ENCODE measurements around the gene HCN3.

HCN3 gene

DNA sequence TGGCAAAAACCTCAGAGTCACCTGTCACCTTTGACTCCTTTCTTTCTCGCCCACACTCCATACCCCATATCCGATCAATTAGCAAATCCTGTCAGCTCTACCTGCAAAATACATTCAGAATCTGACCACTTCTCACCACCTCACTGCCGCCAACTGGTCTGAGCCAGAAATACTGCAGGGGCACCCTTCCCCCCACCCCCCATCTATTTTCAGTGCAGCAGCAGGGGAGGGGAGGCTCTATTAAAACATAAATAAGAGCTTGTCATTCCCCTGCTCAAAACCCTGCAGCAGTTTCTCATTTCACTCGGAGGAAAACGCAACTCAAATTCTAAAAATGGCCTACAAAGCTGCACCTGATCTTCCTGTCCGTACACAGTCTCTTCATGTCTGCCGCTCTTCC lies 20.1 kb downstream of the HCN3 start:
- Histone ChIP-seq H3K79me1 (ENCODE audit: low read length) (no peaks in the 10 kb centered on the region), H3K79me2 (ENCODE audit: control insufficient read depth, insufficient read depth, low read length, poor library complexity) (no peaks in the 10 kb centered on the region), H3K27ac (ENCODE audit: low read depth, low read length) (no peak overlapping the region), H2BK12ac (ENCODE audit: low read length) (no peak overlapping the region), H2AFZ (ENCODE audit: insufficient read depth, low read length, poor library complexity) (no peak overlapping the region), H3K27me3 (ENCODE audit: insufficient read depth, low read length) (peaks cover 14% of the 10 kb centered on the region), H3K14ac (ENCODE audit: low read length) (no peak overlapping the region), H3K4me2 (ENCODE audit: low read length) (no peak overlapping the region), H3K36me3 (ENCODE audit: control insufficient read depth in 1 of 2, insufficient read depth in 2 of 2, low read length in 2 of 2) (no peaks in the 10 kb centered on the region), H4K12ac (ENCODE audit: low read depth, low read length) (no peak overlapping the region), H3K9me3 (ENCODE audit: insufficient read depth, low read depth, low read length) (peaks cover 2% of the 10 kb centered on the region), H4K91ac (ENCODE audit: low read depth, low read length) (no peak overlapping the region), H3K9ac (ENCODE audit: low read length) (no peak overlapping the region), H4K8ac (ENCODE audit: low read depth, low read length) (no peak overlapping the region), H3K4me3 (ENCODE audit: low read depth, low read length) (no peak overlapping the region), H2BK5ac (ENCODE audit: low read depth, low read length, poor library complexity) (no peak overlapping the region), H3K4me1 (ENCODE audit: control insufficient read depth in 1 of 2, insufficient read depth in 2 of 2, low read length in 2 of 2) (no peaks in the 10 kb centered on the region), H2BK120ac (ENCODE audit: insufficient read depth, low read length, poor library complexity) (no peak overlapping the region), H3K23ac (ENCODE audit: low read length) (no peak overlapping the region), H3K18ac (ENCODE audit: low read length) (no peak overlapping the region), H2AK5ac (ENCODE audit: low read length) (no peak overlapping the region), H3K4ac (ENCODE audit: low read depth, low read length) (no peak overlapping the region)
- DNase-seq = no peak
- no CpG with 5 or more reads among the region's 7 CpGs for WGBS (ENCODE audit: extremely low coverage, insufficient coverage, insufficient read length)

DNA sequence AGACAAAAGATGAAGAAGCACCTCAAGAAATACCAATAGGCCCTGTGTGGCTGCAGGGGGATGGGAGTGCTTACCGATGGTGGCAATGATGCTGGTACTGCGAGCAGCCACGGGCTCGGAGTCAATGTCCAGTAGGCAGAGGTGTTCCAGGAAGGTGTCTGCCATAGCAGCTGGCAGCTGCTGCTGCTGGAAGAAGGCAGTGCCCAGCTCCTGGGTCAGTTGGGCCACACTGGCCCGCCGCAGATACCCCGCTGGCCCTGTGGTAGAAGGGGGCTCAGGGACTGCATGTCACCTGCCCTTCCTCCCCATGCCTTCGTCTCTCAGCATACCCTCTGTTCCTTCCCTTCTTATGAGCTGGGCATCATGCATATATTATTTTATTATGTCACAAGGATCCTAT lies 22.8 kb downstream of the HCN3 start:
- Histone ChIP-seq H2BK5ac (ENCODE audit: low read depth, low read length, poor library complexity) (no peak overlapping the region), H3K27ac (ENCODE audit: low read depth, low read length) (no peak overlapping the region), H2AK5ac (ENCODE audit: low read length) (no peak overlapping the region), H3K23ac (ENCODE audit: low read length) (no peak overlapping the region), H2BK120ac (ENCODE audit: insufficient read depth, low read length, poor library complexity) (no peak overlapping the region), H4K8ac (ENCODE audit: low read depth, low read length) (no peak overlapping the region), H3K36me3 (ENCODE audit: control insufficient read depth in 1 of 2, insufficient read depth in 2 of 2, low read length in 2 of 2) (no peaks in the 10 kb centered on the region), H3K18ac (ENCODE audit: low read length) (no peak overlapping the region), H3K9me3 (ENCODE audit: insufficient read depth, low read depth, low read length) (no peaks in the 10 kb centered on the region), H3K27me3 (ENCODE audit: insufficient read depth, low read length) (peaks cover 10% of the 10 kb centered on the region), H3K79me1 (ENCODE audit: low read length) (no peaks in the 10 kb centered on the region), H3K14ac (ENCODE audit: low read length) (no peak overlapping the region), H3K79me2 (ENCODE audit: control insufficient read depth, insufficient read depth, low read length, poor library complexity) (no peaks in the 10 kb centered on the region), H3K4me2 (ENCODE audit: low read length) (no peak overlapping the region), H2BK12ac (ENCODE audit: low read length) (no peak overlapping the region), H4K12ac (ENCODE audit: low read depth, low read length) (no peak overlapping the region), H2AFZ (ENCODE audit: insufficient read depth, low read length, poor library complexity) (no peak overlapping the region), H3K9ac (ENCODE audit: low read length) (no peak overlapping the region), H4K91ac (ENCODE audit: low read depth, low read length) (no peak overlapping the region), H3K4me1 (ENCODE audit: control insufficient read depth in 1 of 2, insufficient read depth in 2 of 2, low read length in 2 of 2) (no peaks in the 10 kb centered on the region), H3K4ac (ENCODE audit: low read depth, low read length) (no peak overlapping the region), H3K4me3 (ENCODE audit: low read depth, low read length) (no peak overlapping the region)
- no peak for DNase-seq
- WGBS (ENCODE audit: extremely low coverage, insufficient coverage, insufficient read length) = no CpG with 5 or more reads among the region's 8 CpGs

DNA sequence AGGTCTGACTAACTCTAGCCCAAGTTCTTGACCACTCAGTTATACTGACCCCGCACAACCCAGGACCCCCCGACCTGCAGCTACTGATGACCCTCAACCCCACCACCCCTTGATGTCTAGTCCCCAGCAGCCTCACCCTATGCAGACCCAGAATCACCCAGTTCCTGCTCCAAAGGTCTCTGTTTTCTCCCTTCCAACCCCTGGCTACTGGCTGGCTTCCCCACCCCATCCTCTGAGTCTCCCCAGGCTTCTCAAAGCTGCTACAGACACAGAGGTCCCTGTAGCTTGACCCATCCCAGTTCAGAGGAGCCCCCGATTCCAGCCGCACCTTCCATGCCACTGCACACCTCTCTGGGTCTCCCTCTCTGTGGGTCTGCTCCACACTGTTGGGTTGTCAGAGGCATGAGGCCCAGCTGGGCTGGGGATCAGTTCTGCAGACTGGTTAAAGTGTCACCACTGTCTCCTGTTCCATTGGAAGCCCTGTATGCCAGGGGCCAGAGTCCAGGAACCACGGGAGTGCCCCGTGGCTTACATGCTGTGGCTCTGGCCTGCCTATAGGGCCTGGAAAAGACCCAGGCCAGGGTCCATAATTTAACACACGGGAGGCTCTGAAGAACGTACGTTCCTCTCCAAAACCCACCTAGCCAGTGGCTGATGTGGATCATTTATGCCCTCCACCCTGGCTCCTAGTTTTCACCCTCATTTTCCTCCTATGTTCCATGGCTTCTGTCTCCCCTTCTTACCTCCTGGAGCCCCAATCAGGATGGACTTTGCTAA lies 23.5 kb downstream of the HCN3 start:
- Histone ChIP-seq H3K27me3 (ENCODE audit: insufficient read depth, low read length) (peaks cover 3% of the 10 kb centered on the region), H3K27ac (ENCODE audit: low read depth, low read length) (no peak overlapping the region), H2AK5ac (ENCODE audit: low read length) (no peak overlapping the region), H3K79me2 (ENCODE audit: control insufficient read depth, insufficient read depth, low read length, poor library complexity) (no peaks in the 10 kb centered on the region), H3K4me2 (ENCODE audit: low read length) (no peak overlapping the region), H4K8ac (ENCODE audit: low read depth, low read length) (no peak overlapping the region), H3K23ac (ENCODE audit: low read length) (no peak overlapping the region), H4K91ac (ENCODE audit: low read depth, low read length) (no peak overlapping the region), H3K4me1 (ENCODE audit: control insufficient read depth in 1 of 2, insufficient read depth in 2 of 2, low read length in 2 of 2) (peaks cover under 1 to 3% of the 10 kb centered on the region in 2 experiments), H3K4me3 (ENCODE audit: low read depth, low read length) (no peak overlapping the region), H2AFZ (ENCODE audit: insufficient read depth, low read length, poor library complexity) (no peak overlapping the region), H3K79me1 (ENCODE audit: low read length) (no peaks in the 10 kb centered on the region), H3K14ac (ENCODE audit: low read length) (no peak overlapping the region), H3K18ac (ENCODE audit: low read length) (no peak overlapping the region), H2BK12ac (ENCODE audit: low read length) (no peak overlapping the region), H3K9ac (ENCODE audit: low read length) (no peak overlapping the region), H2BK120ac (ENCODE audit: insufficient read depth, low read length, poor library complexity) (no peak overlapping the region), H3K9me3 (ENCODE audit: insufficient read depth, low read depth, low read length) (no peaks in the 10 kb centered on the region), H2BK5ac (ENCODE audit: low read depth, low read length, poor library complexity) (no peak overlapping the region), H3K4ac (ENCODE audit: low read depth, low read length) (no peak overlapping the region), H4K12ac (ENCODE audit: low read depth, low read length) (no peak overlapping the region), H3K36me3 (ENCODE audit: control insufficient read depth in 1 of 2, insufficient read depth in 2 of 2, low read length in 2 of 2) (no peaks in the 10 kb centered on the region)
- no peak for DNase-seq
- no CpG with 5 or more reads among the region's 9 CpGs for WGBS (ENCODE audit: extremely low coverage, insufficient coverage, insufficient read length)

DNA sequence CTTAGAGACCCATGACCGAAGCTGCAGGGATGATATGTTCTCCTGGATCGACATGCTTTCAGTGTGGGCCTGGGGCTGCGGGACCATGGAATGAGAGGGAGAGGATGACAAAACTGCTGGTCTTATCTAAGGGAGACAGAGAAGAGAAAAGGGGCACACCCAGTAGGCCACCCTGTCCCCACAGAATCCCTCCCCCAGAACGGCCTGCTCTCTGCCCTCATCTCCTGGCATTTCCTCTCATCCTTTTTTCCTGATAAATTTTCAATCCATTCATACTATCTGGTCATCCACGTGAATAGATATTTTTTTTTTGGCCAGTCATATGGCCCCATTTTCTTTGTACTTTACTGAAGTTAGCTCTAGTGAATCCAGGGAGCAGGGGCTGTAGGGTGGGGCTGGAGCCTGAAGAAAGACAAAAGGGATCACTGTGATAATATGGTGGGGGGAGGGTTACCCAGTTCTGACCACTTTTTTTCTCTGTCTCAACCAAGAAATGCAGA lies 24.1 kb downstream of the HCN3 start, which contains the start of gene PKLR:
PKLR (minus strand) TSS at position 97 of the 500 bp plus-strand sequence; CDS start at position 54, 43 bp downstream.
- Histone ChIP-seq H4K12ac (ENCODE audit: low read depth, low read length) (no peak within 1 kb of the TSS), H2BK5ac (ENCODE audit: low read depth, low read length, poor library complexity) (no peak within 1 kb of the TSS), H3K9me3 (ENCODE audit: insufficient read depth, low read depth, low read length) (no peaks in the 10 kb centered on the region), H4K91ac (ENCODE audit: low read depth, low read length) (no peak within 1 kb of the TSS), H3K4me2 (ENCODE audit: low read length) (no peak within 1 kb of the TSS), H2BK120ac (ENCODE audit: insufficient read depth, low read length, poor library complexity) (no peak within 1 kb of the TSS), H3K14ac (ENCODE audit: low read length) (no peak within 1 kb of the TSS), H4K8ac (ENCODE audit: low read depth, low read length) (no peak within 1 kb of the TSS), H3K4me3 (ENCODE audit: low read depth, low read length) (no peak within 1 kb of the TSS), H3K27me3 (ENCODE audit: insufficient read depth, low read length) (no peaks in the 10 kb centered on the region), H2AFZ (ENCODE audit: insufficient read depth, low read length, poor library complexity) (no peak within 1 kb of the TSS), H3K27ac (ENCODE audit: low read depth, low read length) (no peak within 1 kb of the TSS), H3K4me1 (ENCODE audit: control insufficient read depth in 1 of 2, insufficient read depth in 2 of 2, low read length in 2 of 2) (peaks cover 7 to 10% of the 10 kb centered on the region in 2 experiments), H2BK12ac (ENCODE audit: low read length) (no peak within 1 kb of the TSS), H3K18ac (ENCODE audit: low read length) (no peak within 1 kb of the TSS), H3K79me2 (ENCODE audit: control insufficient read depth, insufficient read depth, low read length, poor library complexity) (no peaks in the 10 kb centered on the region), H3K79me1 (ENCODE audit: low read length) (peaks cover 2% of the 10 kb centered on the region), H3K9ac (ENCODE audit: low read length) (no peak within 1 kb of the TSS), H3K23ac (ENCODE audit: low read length) (no peak within 1 kb of the TSS), H3K36me3 (ENCODE audit: control insufficient read depth in 1 of 2, insufficient read depth in 2 of 2, low read length in 2 of 2) (no peaks in the 10 kb centered on the region), H3K4ac (ENCODE audit: low read depth, low read length) (no peak within 1 kb of the TSS), H2AK5ac (ENCODE audit: low read length) (no peak within 1 kb of the TSS)
- DNase-seq = no peak
- WGBS (ENCODE audit: extremely low coverage, insufficient coverage, insufficient read length) = no CpG with 5 or more reads among the region's 5 CpGs

Data from trophoblast cell (in vitro differentiated cells and primary cell).